Pancreas (tissue), 10 donors: ENCODE measurements around the gene NKX1-1. TPM values are rescaled to one million over a fixed set of nuclear protein-coding genes. Genes with fewer than 3 reads are reported as not detected.
A peak's percentile ranks its signal among the peaks of the same experiment; 100 is the strongest.

Source experiments
- ATAC-seq, 4 donors: fragments of 200-7000 bp; cut with Tn5 transposase; one replicate each; pipeline versions ENCODE4 v1.8.0 to v1.9.1; 2020; ENCODE audit warnings: mild to moderate bottlenecking in 4 of 4, moderate library complexity in 4 of 4
- DNase-seq, 6 donors: peaks; one replicate each; pipeline ENCODE4 v3.0.0-alpha.2; 2020
- FAIRE-seq: peaks from 2 replicates; lab custom pipeline; 2012; peaks lifted over from hg19 to GRCh38; lab: Jason Lieb, UNC
- H3K27ac ChIP-seq, 4 donors: fragments of 200-600 bp; sonication (generic); 1 replicate in 3 of 4; 2 replicates in 1 of 4; pipeline versions ENCODE4 v1.5.0 to v1.8.0; 2020
- H3K27me3 ChIP-seq, 4 donors: fragments of 200-600 bp; one replicate each; pipeline ENCODE4 v1.8.0; 2021
- H3K36me3 ChIP-seq, 3 donors: fragments of 200-600 bp; sonication (generic) in 1 of 3; one replicate each; pipeline versions ENCODE4 v1.5.0 to v1.8.0; 2020 to 2021
- H3K4me1 ChIP-seq, 3 donors: fragments of 200-600 bp; one replicate each; pipeline ENCODE4 v1.8.0; 2021
- H3K4me3 ChIP-seq, 4 donors: fragments of 200-600 bp; sonication (generic) in 2 of 4; one replicate each; pipeline versions ENCODE4 v1.5.0 to v1.8.0; 2020 to 2021
- H3K9me3 ChIP-seq, 4 donors: fragments of 200-600 bp; one replicate each; pipeline ENCODE4 v1.8.0; 2021
- WGBS, 2 donors: extraction: QIAGEN DNeasy Blood & Tissue Kit; methylation state at CpG; one replicate each; pipeline ENCODE4 v1.1.7; 2013; 5-methylcytosine and 5-hydroxymethylcytosine counted together
- intact Hi-C, 3 donors: fragments of 100-400 bp; cut with DNase I; formaldehyde crosslinking; loops; one replicate each; pipeline versions ENCODE4 v1.11.1 to v1.14.2; 2022
- polyA plus RNA-seq, 2 donors: library from polyadenylated mRNA; stranded (reverse); fragments of 200-250 nt; gene quantifications; one replicate each; pipeline ENCODE4 v1.2.3, GENCODE V29; 2013
- total RNA-seq, 6 donors: library from RNA; stranded (reverse); fragmentation: NEBNext Ultra II Directional in 4 of 6; extraction: Animal tissue kit (Norgen Biotek cat#: 25700) in 4 of 6; gene quantifications; one replicate each; pipeline versions ENCODE4 v1.2.1 to v1.2.4, GENCODE V29; 2021 to 2023
- TF ChIP-seq, protein P1 (sequence below), 4 donors: fragments of 200-600 bp; sonication (generic) in 3 of 4; IDR thresholded peaks; one replicate each; pipeline versions ENCODE4 v1.5.0 to v1.8.0; 2021; ENCODE audit warnings: antibody characterized with exemption in 4 of 4
- donor health status: healthy with polysubstance abuse.
- donor health status: DM: no; HTN: no; CAD: no; lungs with moderate emphysema.
- donor health status: DM: no; HTN: no; CAD: no.
- donor health status: control.
- donor health status: control.
- donor health status: Bipolar disorder and iron deficiency.
- donor health status: DM: yes; HTN: yes; CAD: no.
- donor health status: DM: no; HTN: no; CAD: no.
- donor health status: DM: no; HTN: no; CAD: no.
- donor health status: DM: yes; HTN: yes; CAD: no.

NKX1-1 gene
- total and polyA plus RNA-seq, 8 donors = not detected

DNA sequence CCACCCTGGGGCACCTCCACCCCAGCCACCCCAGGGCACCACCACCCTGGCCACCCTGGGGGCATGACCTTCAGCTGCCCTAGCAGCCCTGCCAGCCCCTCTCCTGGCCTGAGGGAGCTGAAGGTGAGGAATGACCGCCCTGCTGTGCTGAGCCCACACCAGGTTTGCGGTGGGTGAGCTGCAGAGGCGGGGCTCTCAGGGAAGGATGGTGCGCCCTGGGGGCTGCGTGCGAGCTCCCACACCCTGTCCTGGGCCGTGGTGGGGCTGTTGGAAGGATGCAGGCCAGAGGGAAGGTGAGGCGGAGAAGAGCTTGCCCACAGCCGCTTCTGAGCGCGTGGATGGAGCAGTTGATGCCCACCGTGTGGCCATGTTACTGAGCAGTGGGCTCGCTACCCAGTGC, 41.5 kb downstream of the NKX1-1 start:
- ATAC-seq (no peak), FAIRE-seq (no peak), DNase-seq (peak in 2 of 6 donors; percentile 15 to 61)
- H3K27ac ChIP-seq = no peak overlapping the region
- WGBS, 2 donors = 96 to 97% methylated on average over 13 of the region's 13 CpGs
- no peaks in the 10 kb centered on the region for H3K9me3 ChIP-seq
- no peaks in the 10 kb centered on the region for H3K27me3 ChIP-seq
- intact Hi-C loops = no loop called here
- no peaks in the 10 kb centered on the region for H3K4me1 ChIP-seq
- no peaks in the 10 kb centered on the region for H3K36me3 ChIP-seq
- no peak overlapping the region for H3K4me3 ChIP-seq
- TF ChIP-seq, protein P1, sequence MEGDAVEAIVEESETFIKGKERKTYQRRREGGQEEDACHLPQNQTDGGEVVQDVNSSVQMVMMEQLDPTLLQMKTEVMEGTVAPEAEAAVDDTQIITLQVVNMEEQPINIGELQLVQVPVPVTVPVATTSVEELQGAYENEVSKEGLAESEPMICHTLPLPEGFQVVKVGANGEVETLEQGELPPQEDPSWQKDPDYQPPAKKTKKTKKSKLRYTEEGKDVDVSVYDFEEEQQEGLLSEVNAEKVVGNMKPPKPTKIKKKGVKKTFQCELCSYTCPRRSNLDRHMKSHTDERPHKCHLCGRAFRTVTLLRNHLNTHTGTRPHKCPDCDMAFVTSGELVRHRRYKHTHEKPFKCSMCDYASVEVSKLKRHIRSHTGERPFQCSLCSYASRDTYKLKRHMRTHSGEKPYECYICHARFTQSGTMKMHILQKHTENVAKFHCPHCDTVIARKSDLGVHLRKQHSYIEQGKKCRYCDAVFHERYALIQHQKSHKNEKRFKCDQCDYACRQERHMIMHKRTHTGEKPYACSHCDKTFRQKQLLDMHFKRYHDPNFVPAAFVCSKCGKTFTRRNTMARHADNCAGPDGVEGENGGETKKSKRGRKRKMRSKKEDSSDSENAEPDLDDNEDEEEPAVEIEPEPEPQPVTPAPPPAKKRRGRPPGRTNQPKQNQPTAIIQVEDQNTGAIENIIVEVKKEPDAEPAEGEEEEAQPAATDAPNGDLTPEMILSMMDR (IDR thresholded peaks at IDR 0.05) = no peak

DNA sequence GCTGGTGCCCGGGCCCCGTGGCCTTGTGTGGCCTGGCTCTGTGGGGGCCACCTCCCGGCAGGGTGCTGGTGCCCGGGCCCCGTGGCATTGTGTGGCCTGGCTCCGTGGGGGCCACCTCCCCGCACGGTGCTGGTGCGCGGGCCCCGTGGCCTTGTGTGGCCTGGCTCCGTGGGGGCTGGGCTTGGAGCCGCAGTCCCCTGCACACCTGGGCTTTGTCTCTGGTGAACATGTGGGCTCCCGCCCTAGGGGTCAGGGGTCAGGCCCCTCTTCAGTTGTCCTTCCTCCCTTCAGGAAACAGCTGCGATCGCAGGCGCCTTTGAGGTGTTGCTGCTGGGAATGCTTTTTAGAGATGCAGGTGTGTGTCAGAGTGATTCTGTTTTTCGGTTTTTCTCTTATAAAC, 42.0 kb downstream of the NKX1-1 start:
- no peaks in the 10 kb centered on the region for H3K36me3 ChIP-seq
- no peak for ATAC-seq
- 87 to 94% methylated on average over 16 to 17 of the region's 18 CpGs for WGBS, 2 donors

DNA sequence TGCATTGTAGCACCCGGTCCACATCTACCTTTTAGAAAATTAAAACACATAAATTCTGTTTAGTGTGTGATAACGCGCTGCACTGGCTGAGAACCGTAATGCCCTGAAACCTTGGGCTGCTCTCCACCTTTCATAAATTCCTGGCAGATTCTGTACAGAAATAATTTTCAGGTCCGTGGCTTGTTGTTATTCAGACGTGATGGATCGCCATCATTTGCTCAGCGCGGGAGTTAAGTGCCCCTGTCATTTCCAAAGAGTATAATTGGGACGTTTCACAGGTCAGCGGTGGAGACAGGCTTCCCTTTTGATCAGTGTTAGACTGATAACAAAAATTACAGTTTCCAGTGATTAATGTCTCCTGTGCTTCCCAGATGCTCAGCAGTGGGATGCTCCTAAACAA, 42.7 kb downstream of the NKX1-1 start:
- DNase-seq (peak in 1 of 6 donors; percentile 0), FAIRE-seq (no peak), ATAC-seq (no peak)
- intact Hi-C loops = no loop called here
- H3K4me1 ChIP-seq = no peaks in the 10 kb centered on the region
- no peak overlapping the region for H3K27ac ChIP-seq
- H3K36me3 ChIP-seq = no peaks in the 10 kb centered on the region
- H3K27me3 ChIP-seq = no peaks in the 10 kb centered on the region
- no peak overlapping the region for H3K4me3 ChIP-seq
- H3K9me3 ChIP-seq = no peaks in the 10 kb centered on the region
- TF ChIP-seq, protein P1 (IDR thresholded peaks at IDR 0.05) = no peak
- 86 to 92% methylated on average over 11 of the region's 11 CpGs for WGBS, 2 donors

More for the DNA sequence above, 42.0 kb downstream of the NKX1-1 start:
- TF ChIP-seq, protein P1 (IDR thresholded peaks at IDR 0.05) = no peak
- FAIRE-seq (no peak), DNase-seq (peak in 2 of 6 donors; percentile 17 to 50)
- Histone ChIP-seq H3K9me3 (no peaks in the 10 kb centered on the region), H3K4me3 (no peak overlapping the region), H3K27me3 (no peaks in the 10 kb centered on the region), H3K4me1 (no peaks in the 10 kb centered on the region), H3K27ac (no peak overlapping the region)
- intact Hi-C loops = no loop called here

DNA sequence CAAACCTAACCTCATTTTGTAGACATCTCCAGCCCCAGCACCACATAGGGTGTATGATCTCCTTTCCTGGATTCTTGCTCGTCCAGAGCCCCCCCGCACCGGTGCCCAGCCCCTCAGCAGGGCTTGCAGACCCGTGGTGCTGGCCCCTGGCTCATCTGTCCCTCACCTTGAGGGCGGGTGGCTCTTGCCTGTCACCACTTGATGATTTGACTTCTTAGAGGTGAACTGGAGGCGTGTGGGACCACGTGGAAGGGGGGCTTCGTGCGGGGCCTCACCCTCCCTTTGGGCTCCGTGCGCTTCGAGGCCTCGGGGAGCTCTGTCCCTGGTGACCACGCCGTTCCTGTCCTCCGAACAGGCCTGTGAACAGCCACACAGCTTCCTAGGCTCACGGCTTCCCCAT, 43.7 kb downstream of the NKX1-1 start:
- intact Hi-C loops = no loop called here
- ATAC-seq = no peak
- no peaks in the 10 kb centered on the region for H3K36me3 ChIP-seq
- H3K4me1 ChIP-seq = no peaks in the 10 kb centered on the region
- H3K27me3 ChIP-seq = no peaks in the 10 kb centered on the region
- no peak overlapping the region for H3K4me3 ChIP-seq
- FAIRE-seq = no peak
- no peaks in the 10 kb centered on the region for H3K9me3 ChIP-seq
- TF ChIP-seq, protein P1 (IDR thresholded peaks at IDR 0.05) = no peak
- 93% methylated on average over 17 of the region's 17 CpGs for WGBS, 2 donors
- peak in 1 of 6 donors; percentile 44 for DNase-seq
- no peak overlapping the region for H3K27ac ChIP-seq

DNA sequence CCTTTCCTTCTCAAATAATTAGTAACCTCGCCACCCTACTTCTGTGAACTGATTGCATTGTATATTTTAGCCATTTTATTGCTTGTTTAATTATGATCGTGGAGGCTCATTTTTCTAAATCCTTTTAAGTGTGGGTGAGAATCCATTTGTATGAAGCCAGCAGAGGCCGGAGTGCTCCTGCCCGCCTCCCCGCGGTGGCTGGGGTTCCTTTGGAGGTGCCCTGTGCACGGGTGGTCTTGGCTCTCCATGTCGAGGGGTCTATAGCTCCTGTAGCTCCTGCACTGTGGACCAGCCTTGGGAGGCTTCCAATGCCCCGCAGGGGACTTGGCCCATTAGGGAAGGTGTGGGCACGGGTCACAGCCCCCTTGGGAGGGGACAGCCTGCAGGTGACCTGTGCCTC, 44.2 kb downstream of the NKX1-1 start:
- WGBS, 2 donors = 89 to 90% methylated on average over 10 of the region's 10 CpGs
- TF ChIP-seq, protein P1 (IDR thresholded peaks at IDR 0.05) = no peak
- peak in 1 of 6 donors; percentile 49 for DNase-seq

More for the DNA sequence above, 44.2 kb downstream of the NKX1-1 start:
- H3K36me3 ChIP-seq = no peaks in the 10 kb centered on the region
- H3K27me3 ChIP-seq = no peaks in the 10 kb centered on the region
- no peak overlapping the region for H3K4me3 ChIP-seq
- H3K27ac ChIP-seq = no peak overlapping the region
- FAIRE-seq = no peak
- no peaks in the 10 kb centered on the region for H3K4me1 ChIP-seq
- intact Hi-C loops = no loop called here
- H3K9me3 ChIP-seq = no peaks in the 10 kb centered on the region
- ATAC-seq = no peak
